Stomach (tissue), 9 donors: ENCODE results near the gene COL6A3. TPM values are rescaled to one million over a fixed set of nuclear protein-coding genes. Genes with fewer than 3 reads are reported as not detected.

Source experiments
- DNase-seq, 2 donors: peaks; one replicate each; pipeline versions ENCODE4 v3.0.0 to v3.0.0-alpha.2; 2013 to 2019
- H3K27ac ChIP-seq, 5 donors: fragments of 200-600 bp in 4 of 5; sonication (generic) in 4 of 5; one replicate each; pipeline ENCODE4 v1.5.1; 2013 to 2019; ENCODE audit warnings: mild to moderate bottlenecking in 1 of 5, moderate library complexity in 1 of 5
- H3K27me3 ChIP-seq, 3 donors: fragments of 200-600 bp; sonication (generic); one replicate each; pipeline ENCODE4 v1.5.1; 2017 to 2019; ENCODE audit warnings: mixed run types in 1 of 3
- H3K36me3 ChIP-seq, 4 donors: fragments of 200-600 bp; sonication (generic); 1 replicate in 3 of 4; 2 replicates in 1 of 4; pipeline ENCODE4 v1.5.1; 2016 to 2019
- H3K4me1 ChIP-seq, 4 donors: fragments of 200-600 bp; sonication (generic); one replicate each; pipeline ENCODE4 v1.5.1; 2016 to 2019
- H3K4me3 ChIP-seq, 4 donors: fragments of 200-600 bp; sonication (generic) in 3 of 4; one replicate each; pipeline ENCODE4 v1.5.1; 2016 to 2019; ENCODE audit warnings: mild to moderate bottlenecking in 1 of 4
- H3K9me3 ChIP-seq, 4 donors: fragments of 200-600 bp; sonication (generic); one replicate each; pipeline ENCODE4 v1.5.1; 2016 to 2019
- EP300 ChIP-seq: sonication (generic); formaldehyde crosslinking; IDR thresholded peaks from one replicate; pipeline ENCODE4 v1.6.1; 2017; ENCODE audit warnings: antibody characterized with exemption
- POLR2A ChIP-seq, 4 donors: fragments of 450-650 bp; IDR thresholded peaks; one replicate each; pipeline ENCODE4 v1.6.1; 2016; ENCODE audit warnings: antibody characterized with exemption in 4 of 4, control low read depth in 2 of 4, mild to moderate bottlenecking in 1 of 4, moderate library complexity in 1 of 4
- POLR2AphosphoS5 ChIP-seq, 3 donors: sonication (generic); formaldehyde crosslinking; IDR thresholded peaks; one replicate each; pipeline ENCODE4 v1.6.1; 2016; ENCODE audit warnings: antibody characterized with exemption in 3 of 3
- WGBS, 5 donors: extraction: QIAGEN DNeasy Blood & Tissue Kit in 3 of 5; methylation state at CpG; one replicate each; pipeline versions ENCODE4 v1.1.5 to v1.1.7; 2013 to 2018; 5-methylcytosine and 5-hydroxymethylcytosine counted together
- intact Hi-C: fragments of 100-400 bp; cut with DNase I; formaldehyde crosslinking; loops from one replicate; pipeline ENCODE4 v1.15.1; 2023; ENCODE audit warnings: low total_unique reads
- polyA plus RNA-seq, 3 donors: library from polyadenylated mRNA; stranded (reverse); fragments of 200-250 nt; gene quantifications; one replicate each; pipeline ENCODE4 v1.2.3, GENCODE V29; 2013
- total RNA-seq, 5 donors: library from RNA; depleted of rRNA; stranded (reverse); fragments of >200 nt; gene quantifications; one replicate each; pipeline versions ENCODE4 v1.1.0 to v1.2.3, GENCODE V29; 2014 to 2016
- TF ChIP-seq, protein P1 (sequence below), 7 experiments: fragments of 450-650 bp in 4 of 7; fragments of 200-600 bp in 3 of 7; sonication (generic) in 3 of 7; IDR thresholded peaks; one replicate each; pipeline ENCODE4 v1.5.1; 2016 to 2019; ENCODE audit warnings: antibody characterized with exemption in 7 of 7, control low read depth in 2 of 7, mild to moderate bottlenecking in 1 of 7
- donor health status: healthy with polysubstance abuse.
- donor health status: Bipolar disorder and iron deficiency.
- donor health status: healthy.

The COL6A3 gene
- total and polyA plus RNA-seq, 8 donors, result 9.3 to 411 (median 105) TPM

DNA sequence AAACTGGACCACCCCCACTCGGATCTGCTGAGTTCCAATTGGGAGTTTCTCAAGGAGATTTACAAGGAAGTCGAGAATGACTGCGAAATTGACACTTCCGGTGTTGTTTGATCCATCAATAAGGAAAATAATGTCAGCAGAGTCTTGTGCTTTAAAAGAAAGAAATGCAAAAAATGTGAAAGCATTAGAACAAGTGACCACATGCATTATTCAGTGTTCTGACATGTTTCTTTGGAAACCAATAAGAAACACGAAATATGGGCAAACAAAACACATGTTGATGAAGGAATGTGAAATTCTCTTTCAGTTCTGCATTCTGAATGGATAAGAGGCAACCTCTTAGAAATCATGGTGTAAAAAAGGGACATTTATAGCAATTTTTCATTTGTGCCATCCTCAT is 25.9 kb downstream of the COL6A3 start:
- Histone ChIP-seq H3K4me1 (peaks cover 0 to 19% (median 2%) of the 10 kb centered on the region in 4 donors), H3K27me3 (peaks cover 0 to 2% (median 0%) of the 10 kb centered on the region in 3 donors), H3K9me3 (no peaks in the 10 kb centered on the region), H3K27ac (peak overlapping the region in 1 of 5 donors; percentile 2), H3K36me3 (peaks cover 0 to 20% (median 10%) of the 10 kb centered on the region in 4 donors), H3K4me3 (no peak overlapping the region)
- no peak for DNase-seq
- TF ChIP-seq, protein P1, sequence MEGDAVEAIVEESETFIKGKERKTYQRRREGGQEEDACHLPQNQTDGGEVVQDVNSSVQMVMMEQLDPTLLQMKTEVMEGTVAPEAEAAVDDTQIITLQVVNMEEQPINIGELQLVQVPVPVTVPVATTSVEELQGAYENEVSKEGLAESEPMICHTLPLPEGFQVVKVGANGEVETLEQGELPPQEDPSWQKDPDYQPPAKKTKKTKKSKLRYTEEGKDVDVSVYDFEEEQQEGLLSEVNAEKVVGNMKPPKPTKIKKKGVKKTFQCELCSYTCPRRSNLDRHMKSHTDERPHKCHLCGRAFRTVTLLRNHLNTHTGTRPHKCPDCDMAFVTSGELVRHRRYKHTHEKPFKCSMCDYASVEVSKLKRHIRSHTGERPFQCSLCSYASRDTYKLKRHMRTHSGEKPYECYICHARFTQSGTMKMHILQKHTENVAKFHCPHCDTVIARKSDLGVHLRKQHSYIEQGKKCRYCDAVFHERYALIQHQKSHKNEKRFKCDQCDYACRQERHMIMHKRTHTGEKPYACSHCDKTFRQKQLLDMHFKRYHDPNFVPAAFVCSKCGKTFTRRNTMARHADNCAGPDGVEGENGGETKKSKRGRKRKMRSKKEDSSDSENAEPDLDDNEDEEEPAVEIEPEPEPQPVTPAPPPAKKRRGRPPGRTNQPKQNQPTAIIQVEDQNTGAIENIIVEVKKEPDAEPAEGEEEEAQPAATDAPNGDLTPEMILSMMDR (IDR thresholded peaks at IDR 0.05), result no peak
- TF ChIP-seq EP300 (no peak), POLR2A (IDR thresholded peaks at IDR 0.05) (no peak)
- intact Hi-C loops, result no loop called here
- 81 to 89% (median 87%) methylated on average over 5 of the region's 5 CpGs for WGBS, 5 donors

DNA sequence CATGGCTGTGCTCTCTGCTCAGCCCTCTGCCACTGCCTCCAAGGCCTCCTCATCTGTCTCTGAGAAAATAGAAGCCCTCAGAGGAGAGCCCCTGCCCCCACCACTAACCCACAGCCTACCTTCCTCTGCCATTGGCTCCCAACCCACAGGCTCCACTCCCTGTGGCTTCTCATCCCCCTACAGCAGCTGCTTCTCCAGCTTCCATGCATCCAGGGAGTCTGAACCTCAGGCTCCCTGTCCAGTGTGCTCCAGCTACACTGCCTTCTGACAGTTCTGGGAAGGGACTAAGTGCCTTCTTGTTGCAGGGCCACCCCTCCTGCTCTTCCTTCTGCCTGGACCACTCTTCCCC is 29.3 kb downstream of the COL6A3 start:
- intact Hi-C loops, result no loop called here
- TF ChIP-seq POLR2AphosphoS5 (IDR thresholded peaks at IDR 0.05) (no peak), POLR2A (IDR thresholded peaks at IDR 0.05) (no peak), EP300 (no peak)
- TF ChIP-seq, protein P1 (IDR thresholded peaks at IDR 0.05), result no peak
- Histone ChIP-seq H3K4me1 (peaks cover 0 to 5% (median 0%) of the 10 kb centered on the region in 4 donors), H3K27ac (peak overlapping the region in 2 of 5 donors; percentile 33 to 46), H3K36me3 (peaks cover 4 to 34% (median 19%) of the 10 kb centered on the region in 4 donors), H3K4me3 (no peak overlapping the region), H3K9me3 (no peaks in the 10 kb centered on the region), H3K27me3 (no peaks in the 10 kb centered on the region)
- no peak for DNase-seq

DNA sequence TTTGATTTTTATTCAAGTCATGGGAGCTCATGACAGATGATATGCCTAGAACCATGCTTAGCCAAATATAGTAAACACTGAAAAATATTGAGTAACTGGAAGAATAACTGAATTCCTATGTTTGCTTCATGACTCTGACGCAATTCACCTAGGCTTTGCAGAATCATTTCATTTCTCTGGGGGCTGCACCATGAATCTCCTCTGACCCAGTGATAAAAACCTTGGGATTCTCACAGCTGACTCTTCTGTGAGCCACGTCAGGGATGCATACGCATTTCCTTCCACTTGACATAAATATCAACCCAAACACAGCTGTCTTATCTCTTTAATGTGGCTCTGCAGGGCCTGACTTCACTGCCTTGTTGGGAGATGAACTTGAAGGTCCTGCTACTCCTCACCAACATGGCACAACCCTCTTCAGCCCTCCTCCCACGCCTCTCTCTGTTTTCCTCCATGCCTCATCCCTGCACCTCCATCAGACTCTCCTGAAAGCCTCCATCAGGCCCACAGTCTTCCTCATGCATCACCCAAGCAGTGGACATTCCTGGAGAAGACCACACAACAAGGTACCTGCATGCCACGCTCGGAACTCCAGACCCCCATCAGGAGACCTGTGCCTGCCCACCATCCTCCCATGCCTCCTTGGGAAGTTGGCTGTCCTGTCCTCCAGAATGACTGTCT is 29.8 kb downstream of the COL6A3 start:
- DNase-seq, result no peak
- H3K36me3 ChIP-seq, result peaks cover 4 to 39% (median 20%) of the 10 kb centered on the region in 4 donors
- H3K4me3 ChIP-seq, result no peak overlapping the region
- H3K4me1 ChIP-seq, result peaks cover 0 to 2% (median 0%) of the 10 kb centered on the region in 4 donors
- TF ChIP-seq EP300, result no peak
- peak overlapping the region in 2 of 5 donors; percentile 33 to 46 for H3K27ac ChIP-seq
- intact Hi-C loops, result no loop called here
- no peaks in the 10 kb centered on the region for H3K9me3 ChIP-seq
- no peaks in the 10 kb centered on the region for H3K27me3 ChIP-seq
- 72 to 87% (median 81%) methylated on average over 6 of the region's 6 CpGs for WGBS, 5 donors

DNA sequence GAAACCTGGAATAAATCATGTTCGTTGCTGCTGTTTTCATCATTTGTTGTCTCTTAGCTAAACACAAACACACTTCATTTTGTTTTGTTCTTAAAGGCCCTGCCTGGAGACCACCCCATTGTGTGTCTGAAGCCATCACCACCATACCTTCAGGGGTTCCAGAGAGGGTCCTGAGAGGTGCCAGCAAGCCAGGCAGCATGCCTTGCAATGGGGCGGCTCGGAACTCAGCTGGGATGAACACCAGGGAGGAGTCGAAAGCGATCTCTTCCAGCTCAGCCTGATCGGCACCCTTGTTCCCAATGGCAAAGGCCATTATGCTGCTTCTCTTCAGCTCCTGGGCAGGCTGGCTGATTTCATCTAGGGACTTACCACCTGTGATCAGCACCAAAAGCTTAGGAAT is 33.2 kb downstream of the COL6A3 start:
- no peak overlapping the region for H3K4me3 ChIP-seq

More for the DNA sequence above, 33.2 kb downstream of the COL6A3 start:
- Histone ChIP-seq H3K27ac (peak overlapping the region in 1 of 5 donors; percentile 60), H3K4me1 (peaks cover 0 to 14% (median 0%) of the 10 kb centered on the region in 4 donors), H3K9me3 (no peaks in the 10 kb centered on the region), H3K27me3 (no peaks in the 10 kb centered on the region), H3K36me3 (peaks cover 3 to 41% (median 24%) of the 10 kb centered on the region in 4 donors)
- TF ChIP-seq POLR2AphosphoS5 (IDR thresholded peaks at IDR 0.05) (no peak), EP300 (no peak), POLR2A (IDR thresholded peaks at IDR 0.05) (no peak)
- TF ChIP-seq, protein P1 (IDR thresholded peaks at IDR 0.05), result no peak
- 87 to 97% (median 94%) methylated on average over 6 of the region's 6 CpGs for WGBS, 5 donors
- intact Hi-C loops, result no loop called here
- no peak for DNase-seq
